HG02642 (cell line): Measurements from ENCODE around the gene MCTP1.

ENCODE experiments used
- ATAC-seq: cut with Tn5 transposase; IDR thresholded peaks from one replicate; pipeline ENCODE4 v1.9.1; 2021; ENCODE audit warnings: mild to moderate bottlenecking; ENCODE audit not compliant: unreplicated experiment, poor library complexity

MCTP1 gene

GRCh38 chr5:95284572-95285408 is at the start of gene MCTP1:
TSS of gene MCTP1 (minus strand) at chr5:95285094.
- peak; percentile 41 for ATAC-seq

DNA sequence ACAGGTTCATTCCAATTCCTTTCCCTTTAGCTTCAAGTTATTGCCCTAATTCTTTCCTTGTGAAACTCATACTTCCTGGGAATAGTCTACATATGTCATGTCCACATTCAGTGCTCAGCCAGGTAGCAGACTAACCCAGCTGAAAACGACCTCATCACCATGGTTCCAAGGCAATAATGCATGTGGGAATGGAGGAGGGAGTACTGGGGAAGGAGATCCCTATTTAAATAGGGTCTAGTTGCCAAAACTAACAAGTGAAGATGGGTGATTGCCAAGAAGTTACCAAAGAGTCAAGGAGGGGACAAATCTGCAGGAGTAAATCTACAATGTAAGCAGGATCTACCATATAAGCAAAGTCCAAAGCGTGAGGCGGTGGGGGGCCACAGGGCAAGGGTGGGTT is 47.3 kb upstream of the MCTP1 start:
- ATAC-seq: no peak

- no peak for ATAC-seq
Observed at GRCh38 chr5:95331358-95331757, 46.5 kb upstream of the MCTP1 start.

- no peak for ATAC-seq
Observed at GRCh38 chr5:95327211-95327610, 42.3 kb upstream of the MCTP1 start.

DNA sequence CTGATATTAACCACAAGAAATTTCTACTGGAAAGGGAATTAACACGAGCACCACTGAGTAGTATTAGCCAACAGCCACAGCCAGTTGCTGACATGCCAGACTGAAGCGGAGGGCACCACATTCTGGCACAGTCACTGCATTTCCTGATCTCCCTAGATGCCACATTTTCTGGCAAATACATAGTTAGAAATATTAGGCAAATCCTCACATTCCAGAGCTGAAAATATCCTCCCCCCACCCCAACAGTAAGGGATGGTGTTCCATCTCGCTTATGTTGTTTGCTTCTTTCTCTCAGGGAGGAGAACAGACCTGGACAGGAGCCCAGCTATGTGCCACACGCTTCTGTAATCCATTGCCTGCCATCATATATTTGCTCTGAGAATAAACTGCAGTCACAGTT is 32.8 kb upstream of the MCTP1 start:
- no peak for ATAC-seq

DNA sequence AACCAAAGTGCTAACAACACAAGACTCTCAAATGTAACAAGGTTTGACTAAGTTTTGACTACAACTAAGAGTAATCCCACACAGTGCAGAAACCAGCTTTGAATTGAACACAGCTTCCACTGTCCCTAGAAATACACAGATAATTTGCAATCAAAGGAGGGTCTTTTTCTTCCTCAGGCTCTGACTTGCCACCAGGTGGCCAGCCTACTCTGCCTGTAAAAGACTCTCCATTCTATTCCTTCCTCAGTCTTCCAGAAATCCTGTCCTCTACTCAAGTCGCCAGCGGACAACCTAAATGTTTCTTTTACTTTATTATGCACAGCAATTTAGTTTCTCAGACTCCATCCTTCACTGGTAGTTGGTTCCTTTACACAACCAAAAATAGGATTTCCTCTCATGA is 32.2 kb upstream of the MCTP1 start:
- no peak for ATAC-seq

- ATAC-seq: no peak
Observed at GRCh38 chr5:95304711-95305110, 19.8 kb upstream of the MCTP1 start.

DNA sequence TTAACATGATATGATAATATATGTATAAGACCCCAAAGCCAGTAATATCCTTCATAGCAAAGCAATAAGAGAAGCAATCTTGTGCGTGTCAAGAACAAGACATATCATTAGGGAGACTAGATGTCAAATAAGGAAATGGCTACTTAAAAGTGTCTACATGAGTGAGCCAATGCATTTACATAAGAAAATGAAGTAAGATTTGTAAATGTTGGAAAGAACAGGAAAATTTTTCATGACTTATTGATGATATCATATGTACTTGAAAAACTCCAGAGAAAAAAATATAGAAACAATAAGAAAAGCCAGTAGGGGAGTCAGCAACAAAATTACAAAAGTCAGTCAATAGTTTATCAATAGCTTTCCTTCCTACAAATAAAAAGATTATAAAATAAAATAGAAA is 13.8 kb upstream of the MCTP1 start:
- ATAC-seq: no peak

DNA sequence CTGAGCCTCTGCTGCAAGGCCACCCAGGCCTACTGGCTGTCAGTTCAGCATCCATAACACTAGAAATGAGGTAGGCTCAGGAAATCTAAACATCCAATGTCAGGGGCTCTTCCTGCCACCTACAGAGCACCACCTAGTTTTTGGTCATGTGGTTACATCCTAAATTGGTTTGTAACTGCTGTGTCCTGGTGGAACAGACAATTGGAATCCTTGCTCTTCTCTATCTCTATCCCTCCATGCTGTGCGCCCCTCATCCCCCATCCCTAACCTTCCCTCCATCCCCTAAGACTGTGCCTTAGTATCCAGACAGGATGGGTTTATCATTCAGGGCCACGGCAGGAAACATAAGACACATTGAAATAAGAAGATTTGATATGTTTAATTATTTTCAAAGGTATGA is 11.4 kb upstream of the MCTP1 start:
- no peak for ATAC-seq

- no peak for ATAC-seq
Observed at GRCh38 chr5:95285409-95285755, 488 bp upstream of the MCTP1 start.

DNA sequence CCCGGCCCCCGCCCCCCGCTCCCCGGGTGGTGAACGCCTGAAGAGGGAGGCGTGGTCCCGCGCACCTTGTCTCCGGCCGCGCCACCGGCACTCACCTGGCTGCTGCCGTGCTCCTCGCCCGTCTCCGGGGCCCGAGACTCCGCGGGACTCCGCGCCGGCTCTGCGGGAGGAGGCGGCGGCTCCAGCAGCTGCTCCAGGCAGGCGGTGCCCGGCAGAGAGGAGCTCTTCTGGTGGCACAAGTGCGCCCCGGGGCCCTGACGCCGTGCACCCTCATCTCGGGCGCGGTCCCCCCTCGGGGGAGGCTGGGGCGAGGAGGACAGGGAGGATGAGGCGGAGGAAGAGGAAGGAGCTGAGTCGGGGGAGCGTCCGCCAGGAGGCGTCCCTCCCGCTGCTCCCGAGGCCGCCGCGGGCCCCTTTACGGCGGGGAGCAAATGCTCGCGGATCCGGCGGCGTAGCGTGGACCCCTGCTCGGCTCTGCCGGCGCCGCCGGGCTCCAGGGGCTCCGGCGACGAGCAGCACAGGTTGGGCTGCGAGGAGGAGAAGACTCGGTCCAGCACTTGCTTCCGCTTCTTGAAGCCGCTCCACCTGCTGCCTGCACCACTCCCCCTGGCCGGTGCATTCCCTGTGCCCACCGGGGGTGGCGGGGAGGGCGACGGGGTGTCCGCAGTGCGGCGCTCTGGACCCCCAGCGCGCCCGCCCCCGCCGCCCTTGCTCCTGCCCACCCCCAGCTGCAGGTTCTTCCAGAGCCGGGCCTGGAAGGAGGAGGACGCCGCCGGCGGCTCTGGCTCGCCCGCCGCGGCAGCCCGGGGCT is 928 bp downstream of the MCTP1 start:
- peak; percentile 59 for ATAC-seq

DNA sequence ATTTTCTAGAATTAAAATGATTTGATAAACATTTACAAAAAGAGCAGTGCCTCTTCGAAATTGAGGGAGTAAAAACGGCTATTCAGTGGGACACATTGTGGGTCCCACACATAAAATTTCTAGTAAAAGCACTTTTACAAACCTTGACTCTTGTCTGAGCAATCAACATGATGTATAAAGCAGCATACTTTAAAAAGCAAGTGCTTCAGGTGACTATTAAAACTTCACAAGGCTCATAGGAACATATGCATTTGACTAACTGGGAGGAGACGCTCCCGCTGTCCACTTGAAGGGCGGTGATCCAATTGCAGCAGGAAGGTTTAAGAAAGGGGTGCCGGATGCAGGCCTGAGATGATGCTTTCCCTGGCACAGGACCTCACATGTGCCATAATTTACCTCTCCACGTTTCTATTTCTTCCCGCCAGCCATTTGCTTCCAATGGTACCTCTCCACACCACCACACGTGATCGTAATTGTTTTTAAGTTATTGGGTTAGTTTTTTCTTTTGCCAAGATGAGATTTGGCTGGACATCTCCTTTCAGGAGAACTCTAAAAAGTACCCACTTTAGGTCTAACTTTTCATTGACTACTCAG is 1.8 kb downstream of the MCTP1 start:
- ATAC-seq: no peak

DNA sequence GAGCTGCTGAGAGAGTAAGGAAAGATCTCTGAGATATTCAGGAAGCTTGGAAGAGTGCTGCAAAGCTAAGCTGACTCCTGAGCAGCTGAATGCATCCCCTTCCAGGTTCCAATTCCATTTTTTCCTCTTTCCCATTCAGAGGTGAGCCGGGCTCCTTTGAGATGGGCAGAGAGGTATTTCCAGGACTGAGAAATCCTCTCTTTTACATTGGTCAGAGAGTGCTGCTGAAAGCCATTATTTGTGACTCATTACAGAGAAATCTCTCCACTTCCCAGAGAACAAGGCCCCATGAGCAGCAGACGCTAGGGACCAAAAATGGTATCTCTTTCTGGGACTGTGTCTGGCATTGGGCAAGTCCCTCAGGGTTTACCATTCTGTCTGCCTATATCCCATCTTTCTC is 3.7 kb downstream of the MCTP1 start:
- ATAC-seq: no peak

DNA sequence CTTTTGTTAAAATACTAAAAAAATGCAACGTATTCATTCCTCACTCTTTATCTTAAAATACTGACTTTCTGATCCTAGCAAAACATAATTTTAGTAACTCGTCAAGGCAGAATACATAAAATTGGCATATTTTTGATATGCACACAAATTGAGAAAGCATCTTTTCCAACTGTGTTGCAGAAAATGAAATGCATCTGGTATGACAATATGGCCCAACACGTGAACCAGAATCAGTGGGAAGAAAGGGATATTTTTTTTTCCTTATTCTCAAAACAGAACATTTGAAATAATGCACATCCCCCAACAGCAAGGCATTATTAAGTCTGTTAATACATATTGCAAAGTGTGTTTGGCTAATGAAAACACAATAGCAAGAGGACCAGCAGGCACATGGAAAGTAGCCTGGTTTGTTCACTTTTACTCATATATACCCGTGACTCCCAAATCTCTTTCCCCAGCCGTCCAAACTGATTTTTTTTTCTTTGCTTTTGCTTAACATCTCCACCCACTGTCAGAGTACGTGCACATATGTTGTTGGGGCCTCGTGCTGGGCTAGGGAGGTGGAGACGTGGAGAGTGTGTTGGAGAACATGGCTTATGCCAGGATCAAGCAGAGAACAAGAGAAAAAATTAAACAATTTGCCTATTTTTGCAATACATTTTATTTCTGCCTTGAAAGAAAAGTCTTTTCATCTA is 4.3 kb downstream of the MCTP1 start:
- ATAC-seq: no peak

DNA sequence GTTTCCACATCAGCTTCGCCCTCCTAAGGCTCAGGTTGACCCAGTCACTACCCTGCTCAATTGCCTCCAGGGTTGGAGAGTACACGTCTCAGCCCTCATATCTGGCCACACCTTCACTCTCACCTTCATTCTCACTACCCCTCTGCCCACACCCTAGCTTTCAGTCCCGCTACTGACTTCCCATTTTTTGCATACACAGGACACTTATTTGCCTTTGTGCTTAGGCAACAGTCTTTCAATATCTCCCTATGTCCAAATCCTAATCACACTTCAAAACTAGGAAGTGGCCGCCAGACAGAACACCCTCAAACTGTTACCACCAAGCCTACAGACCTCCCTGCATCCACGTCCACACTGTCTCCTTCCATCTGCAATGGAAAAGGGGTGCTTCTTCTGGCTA is 10.9 kb downstream of the MCTP1 start:
- no peak for ATAC-seq

GRCh38 chr5:95272316-95272929 is 12.5 kb downstream of the MCTP1 start:
- no peak for ATAC-seq

- ATAC-seq: no peak
Observed at GRCh38 chr5:95262933-95263660, 21.8 kb downstream of the MCTP1 start.

DNA sequence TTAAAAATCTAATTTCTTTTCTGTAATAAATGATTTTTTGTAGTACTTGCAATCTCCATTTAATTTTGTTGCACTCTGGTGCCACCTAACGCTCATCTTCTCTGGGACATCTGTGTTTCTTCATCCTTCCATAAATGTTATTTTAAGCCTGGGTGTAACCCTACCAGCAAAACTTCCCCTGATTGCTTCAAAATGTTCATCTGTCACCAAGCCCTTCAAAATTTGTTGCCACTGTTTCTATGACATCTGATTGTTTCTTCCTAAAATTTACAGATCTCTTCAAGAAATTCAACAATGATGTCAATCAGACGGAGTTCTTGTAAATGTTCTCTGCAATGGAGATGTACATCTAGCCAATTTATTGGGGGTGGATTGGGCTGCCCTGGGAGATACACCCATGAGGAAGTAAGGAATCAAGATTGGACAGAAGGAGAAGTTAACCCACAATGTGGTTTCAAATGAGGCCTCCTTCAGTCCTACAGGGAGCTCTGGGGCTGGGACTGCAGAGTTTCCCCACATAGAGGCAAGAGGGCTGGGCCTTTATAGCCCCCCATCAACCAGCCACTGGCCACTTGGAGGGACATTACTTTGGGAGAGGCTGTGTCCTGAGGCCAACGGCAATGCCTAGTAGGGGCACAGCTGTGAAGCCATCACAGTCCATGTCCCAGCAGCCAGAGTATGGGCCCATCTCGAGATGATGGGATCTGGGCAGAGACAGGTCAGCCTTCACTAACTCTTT is 23.3 kb downstream of the MCTP1 start:
- ATAC-seq: no peak

DNA sequence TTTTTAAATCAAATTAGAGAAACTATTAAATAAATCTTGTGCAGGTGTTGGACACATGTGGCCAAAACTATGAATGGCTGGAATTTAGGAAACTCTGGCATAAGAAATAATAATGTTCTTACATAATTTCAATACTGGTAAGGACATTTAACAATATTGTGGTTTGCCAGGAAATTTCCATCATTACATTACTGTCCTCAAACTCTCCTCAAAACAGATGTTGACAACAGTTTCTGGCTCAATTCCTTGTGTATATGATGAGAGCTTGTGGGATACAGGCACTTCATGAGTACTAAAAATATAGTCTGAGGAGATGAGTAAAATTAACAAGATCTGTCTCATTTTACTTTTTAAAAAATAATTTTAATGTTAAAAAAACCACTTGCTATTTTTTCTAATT is 27.9 kb downstream of the MCTP1 start:
- ATAC-seq: no peak
